Caco-2 (cell line): ENCODE results near the gene ZNF563. TPM values are rescaled to one million over a fixed set of nuclear protein-coding genes. Genes with fewer than 3 reads are reported as not detected.

ENCODE experiments used
- BruUV-seq: library from RNA; stranded (reverse); fragments of 400-500 nt; replicated peaks from 2 replicates; lab custom pipeline; 2021; lab: Mats Ljungman, UMichigan
- CTCF ChIA-PET: fragments of 300-600 bp; sonication (Branson Sonifier 250); formaldehyde crosslinking; loops from one replicate; lab custom pipeline; 2022; ENCODE audit warnings: antibody characterized with exemption; lab: Charles Lee
- POLR2A ChIA-PET: fragments of 300-600 bp; sonication (Branson Sonifier 250); formaldehyde crosslinking; loops from one replicate; lab custom pipeline; 2022; ENCODE audit warnings: antibody characterized with exemption; lab: Charles Lee
- DNase-seq, 2 experiments: peaks; one replicate each; pipeline versions ENCODE4 v3.0.0 to v3.0.0-alpha.2; 2020 to 2022
- H3K27me3 ChIP-seq: replicated peaks from 2 replicates; pipeline ENCODE4 v1.6.0; 2011; ENCODE audit warnings: low read length; ENCODE audit not compliant: control insufficient read depth, insufficient read depth
- H3K36me3 ChIP-seq: 2 replicates; pipeline ENCODE4 v1.5.1; 2011; ENCODE audit warnings: low read length; ENCODE audit not compliant: control insufficient read depth, insufficient read depth
- H3K4me1 ChIP-seq: fragments of 250-450 bp; sonication (Bioruptor Pico); 2 replicates; pipeline ENCODE4 v1.5.1; 2020; ENCODE audit warnings: mild to moderate bottlenecking
- H3K4me3 ChIP-seq: 2 replicates; pipeline ENCODE4 v1.5.1; 2011; ENCODE audit warnings: low read depth, mild to moderate bottlenecking, control low read depth, low read length
- H3K9me3 ChIP-seq: fragments of 250-450 bp; sonication (Bioruptor Pico); 2 replicates; pipeline ENCODE4 v1.5.1; 2020; ENCODE audit warnings: mild to moderate bottlenecking, moderate library complexity
- H3K27ac Mint-ChIP-seq: one replicate; pipeline ENCODE4 v1.8.0; 2022; ENCODE audit warnings: mixed read lengths; ENCODE audit not compliant: unreplicated experiment
- H3K27me3 Mint-ChIP-seq: one replicate; pipeline ENCODE4 v1.8.0; 2022; ENCODE audit warnings: mixed read lengths; ENCODE audit not compliant: insufficient read depth, unreplicated experiment
- H3K36me3 Mint-ChIP-seq: one replicate; pipeline ENCODE4 v1.8.0; 2022; ENCODE audit warnings: mild to moderate bottlenecking, mixed read lengths; ENCODE audit not compliant: insufficient read depth, unreplicated experiment
- H3K4me1 Mint-ChIP-seq: one replicate; pipeline ENCODE4 v1.8.0; 2022; ENCODE audit warnings: low read depth, mixed read lengths; ENCODE audit not compliant: unreplicated experiment
- H3K4me3 Mint-ChIP-seq: one replicate; pipeline ENCODE4 v1.8.0; 2022; ENCODE audit warnings: mild to moderate bottlenecking, moderate library complexity, mixed read lengths; ENCODE audit not compliant: unreplicated experiment
- H3K9me3 Mint-ChIP-seq: one replicate; pipeline ENCODE4 v1.8.0; 2022; ENCODE audit warnings: mixed read lengths; ENCODE audit not compliant: unreplicated experiment
- CTCF ChIP-seq, 2 experiments: fragments of 200-600 bp in 1 of 2; IDR thresholded peaks; 1 replicate in 1 of 2; 2 replicates in 1 of 2; pipeline versions ENCODE4 v1.5.1 to v1.8.0; 2011 to 2022; ENCODE audit warnings: antibody characterized with exemption in 1 of 2, control low read depth in 1 of 2, inconsistent platforms in 1 of 2, low read depth in 1 of 2, low read length in 1 of 2, mild to moderate bottlenecking in 1 of 2, moderate library complexity in 1 of 2; ENCODE audit not compliant: insufficient read depth in 1 of 2, severe bottlenecking in 1 of 2, unreplicated experiment in 1 of 2
- intact Hi-C: fragments of 100-400 bp; cut with micrococcal nuclease; formaldehyde crosslinking; loops from one replicate; pipeline ENCODE4 v1.10.0; 2022; ENCODE audit not compliant: unreplicated experiment
- total RNA-seq: library from RNA; stranded (reverse); gene quantifications from 2 replicates; pipeline ENCODE4 v1.2.3, GENCODE V29; 2022

ZNF563 gene
- total RNA-seq, 1 experiment from 2014 or later, result 3.0 TPM

GRCh38 chr19:12295191-12295590 is 38.2 kb downstream of the ZNF563 start:
- Histone ChIP-seq H3K9me3 (peaks cover 10% of the 10 kb centered on the region), H3K4me3 (peak overlapping the region; percentile 42), H3K36me3 (no peaks in the 10 kb centered on the region), H3K27me3 (no peaks in the 10 kb centered on the region), H3K4me1 (peaks cover 5% of the 10 kb centered on the region; the same call in 1 of the 2 replicates)
- POLR2A ChIA-PET, result interaction anchor here (1.3 kb wide), 1 partner anchor 38 kb away, joined by 7 read pairs; the partner anchor contains the start of gene ZNF563
- no TSS peak for BruUV-seq
- Mint-ChIP-seq H3K27me3 (no peaks in the 10 kb centered on the region), H3K4me3 (peak overlapping the region; percentile 97), H3K36me3 (peaks cover 15% of the 10 kb centered on the region), H3K9me3 (peaks cover 13% of the 10 kb centered on the region), H3K27ac (peak overlapping the region; percentile 98), H3K4me1 (no peaks in the 10 kb centered on the region)
- TF ChIP-seq CTCF (IDR thresholded peaks at IDR 0.05; ENCODE audit: insufficient read depth in 1 of 2, low read depth in 1 of 2, low read length in 1 of 2, severe bottlenecking in 1 of 2, unreplicated experiment in 1 of 2), result no peak
- CTCF ChIA-PET, result interaction anchor here (1.0 to 1.4 kb wide), 2 partner anchors 70 to 371 kb away, joined by 4 to 5 read pairs; partner anchors contain the start of gene ZNF442
- intact Hi-C loops, result loop anchor here (2.0 kb wide), 2 partner anchors 38 to 70 kb away; partner anchors contain the start of genes ZNF442 and ZNF563
- DNase-seq, result no peak

GRCh38 chr19:12294249-12295158 is 38.9 kb downstream of the ZNF563 start, which contains the start of gene ZNF44:
TSS of gene ZNF44 (minus strand) at chr19:12294883. CDS start at chr19:12294694, 189 bp downstream.
- Mint-ChIP-seq H3K9me3 (peaks cover 13% of the 10 kb centered on the region), H3K27ac (peak within 1 kb of the TSS; percentile 98), H3K36me3 (peaks cover 15% of the 10 kb centered on the region), H3K4me1 (no peaks in the 10 kb centered on the region), H3K4me3 (peak within 1 kb of the TSS; percentile 97), H3K27me3 (no peaks in the 10 kb centered on the region)
- DNase-seq, result peak; percentile 96 to 98
- POLR2A ChIA-PET, result interaction anchor here (0.5 to 1.3 kb wide), 3 partner anchors 39 to 605 kb away, joined by 3 to 8 read pairs (median 7); partner anchors contain the start of gene ZNF563
- no peaks in the 10 kb centered on the region for H3K27me3 ChIP-seq
- no peak for TF ChIP-seq CTCF (IDR thresholded peaks at IDR 0.05; ENCODE audit: insufficient read depth in 1 of 2, low read depth in 1 of 2, low read length in 1 of 2, severe bottlenecking in 1 of 2, unreplicated experiment in 1 of 2)
- peaks cover 10% of the 10 kb centered on the region for H3K9me3 ChIP-seq
- CTCF ChIA-PET, result interaction anchor here (0.6 to 1.4 kb wide), 3 partner anchors 50 to 371 kb away, joined by 3 to 5 read pairs (median 4); partner anchors contain the start of gene ZNF442
- TSS peak; percentile 46 for BruUV-seq
- peak within 1 kb of the TSS; percentile 69 for H3K4me3 ChIP-seq
- H3K36me3 ChIP-seq, result no peaks in the 10 kb centered on the region
- H3K4me1 ChIP-seq, result peaks cover 5% of the 10 kb centered on the region; the same call in 1 of the 2 replicates
- intact Hi-C loops, result loop anchor here (2.0 kb wide), 2 partner anchors 38 to 70 kb away; partner anchors contain the start of genes ZNF442 and ZNF563

GRCh38 chr19:12293777-12294248 is 39.6 kb downstream of the ZNF563 start:
- Histone ChIP-seq H3K4me1 (peaks cover 5% of the 10 kb centered on the region; the same call in 1 of the 2 replicates), H3K27me3 (no peaks in the 10 kb centered on the region), H3K36me3 (no peaks in the 10 kb centered on the region), H3K9me3 (peaks cover 10% of the 10 kb centered on the region), H3K4me3 (peak overlapping the region; percentile 69)
- no peak for TF ChIP-seq CTCF (IDR thresholded peaks at IDR 0.05; ENCODE audit: insufficient read depth in 1 of 2, low read depth in 1 of 2, low read length in 1 of 2, severe bottlenecking in 1 of 2, unreplicated experiment in 1 of 2)
- Mint-ChIP-seq H3K4me1 (no peaks in the 10 kb centered on the region), H3K4me3 (peak overlapping the region; percentile 97), H3K27ac (peak overlapping the region; percentile 98), H3K36me3 (peaks cover 15% of the 10 kb centered on the region), H3K27me3 (no peaks in the 10 kb centered on the region), H3K9me3 (peaks cover 13% of the 10 kb centered on the region)
- CTCF ChIA-PET, result interaction anchor here (0.6 to 1.4 kb wide), 2 partner anchors 49 to 72 kb away, joined by 3 to 5 read pairs; partner anchors contain the start of gene ZNF442
- no TSS peak for BruUV-seq
- POLR2A ChIA-PET, result no interaction called here
- intact Hi-C loops, result loop anchor here (2.0 kb wide), 2 partner anchors 39 to 71 kb away; partner anchors contain the start of genes ZNF442 and ZNF563
- peak; percentile 85 to 91 for DNase-seq
